Activated CD8-positive, alpha-beta memory T cell treated with anti-CD3 and anti-CD28 coated beads, Interleukin-2, amount 50 U/mL, for 1 hour (primary cell): ENCODE data around the gene PCYT2.

Experiments
- DNase-seq: peaks from one replicate; pipeline ENCODE4 v3.0.0-alpha.2; 2020; ENCODE audit errors: extremely low read depth

PCYT2 gene

GRCh38 chr17:81914103-81914850 is 3.1 kb upstream of the PCYT2 start:
- DNase-seq = no peak

DNA sequence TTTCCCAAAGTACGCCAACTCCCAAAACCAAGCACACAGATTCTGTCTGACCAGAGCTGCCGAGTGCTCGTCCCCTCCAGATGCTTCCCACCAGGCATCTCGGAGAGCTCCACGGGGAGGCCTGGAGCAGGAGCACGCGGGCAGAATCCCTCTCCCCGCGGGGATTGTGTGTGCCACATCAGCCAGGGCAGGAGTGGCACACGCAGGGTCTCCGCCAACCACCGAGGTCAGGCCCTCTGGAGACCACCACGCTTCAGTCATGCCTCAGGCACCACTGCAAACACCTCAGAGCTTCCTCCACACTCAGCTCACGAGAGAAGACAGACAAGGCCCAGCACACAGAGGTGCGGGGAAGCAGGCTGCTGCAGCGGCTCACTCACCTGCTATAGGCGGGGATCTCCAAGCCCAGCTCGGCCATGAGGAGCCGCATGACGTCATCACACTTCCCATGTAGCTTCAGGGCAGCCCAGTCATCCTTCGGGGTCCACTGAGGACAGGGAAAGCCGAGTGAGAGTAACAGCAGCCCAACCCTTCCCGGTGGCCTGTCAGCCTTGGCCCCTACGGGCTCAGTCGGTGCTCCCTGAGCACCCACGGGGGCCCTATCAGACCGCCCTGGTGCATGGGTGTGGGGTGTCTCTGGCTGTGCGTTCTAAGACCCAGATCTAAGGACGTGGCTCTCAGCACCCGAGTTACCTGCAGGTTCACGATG is 2.3 kb upstream of the PCYT2 start:
- DNase-seq = no peak

DNA sequence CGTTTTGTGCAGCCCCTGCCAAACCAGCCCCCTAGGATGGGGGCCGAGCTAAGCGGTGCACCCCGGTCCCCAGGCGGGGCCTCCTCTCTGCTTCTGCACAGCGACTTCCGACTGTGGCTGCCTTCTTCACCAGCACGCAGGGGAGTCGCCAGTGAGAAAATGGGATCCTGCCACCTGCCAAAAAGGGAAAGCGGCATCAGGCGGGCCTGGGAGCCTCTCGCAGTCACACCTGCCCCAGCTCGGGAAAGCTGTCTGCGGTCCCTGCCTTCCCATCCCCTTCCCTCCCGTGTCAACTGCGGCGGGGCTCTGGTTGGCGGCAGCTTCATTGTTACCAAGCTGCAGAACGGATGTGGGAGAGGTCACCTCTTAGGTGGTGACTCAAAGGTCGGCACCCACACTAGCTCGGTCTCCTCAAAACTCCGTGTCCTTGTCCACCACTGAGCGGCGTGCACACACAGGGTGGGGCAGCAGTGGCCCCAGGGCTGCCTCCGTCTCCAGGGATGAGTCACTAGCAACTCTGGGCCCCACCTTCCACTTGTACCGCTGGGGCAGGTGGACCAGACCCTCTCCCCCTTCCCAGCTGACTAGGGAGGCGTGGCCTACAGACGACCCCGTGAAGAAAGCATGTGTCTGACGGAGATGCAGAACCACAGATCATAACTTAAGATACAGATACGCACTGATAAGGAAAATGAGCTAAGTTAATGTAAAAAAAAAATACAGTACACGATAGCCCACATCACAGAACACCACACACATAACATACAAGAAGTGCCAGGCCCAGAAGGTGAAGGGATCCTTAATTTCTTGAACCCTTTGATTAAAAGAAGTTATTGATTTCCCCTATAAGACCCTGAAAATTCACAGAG is 1.5 kb upstream of the PCYT2 start:
- no peak for DNase-seq

DNA sequence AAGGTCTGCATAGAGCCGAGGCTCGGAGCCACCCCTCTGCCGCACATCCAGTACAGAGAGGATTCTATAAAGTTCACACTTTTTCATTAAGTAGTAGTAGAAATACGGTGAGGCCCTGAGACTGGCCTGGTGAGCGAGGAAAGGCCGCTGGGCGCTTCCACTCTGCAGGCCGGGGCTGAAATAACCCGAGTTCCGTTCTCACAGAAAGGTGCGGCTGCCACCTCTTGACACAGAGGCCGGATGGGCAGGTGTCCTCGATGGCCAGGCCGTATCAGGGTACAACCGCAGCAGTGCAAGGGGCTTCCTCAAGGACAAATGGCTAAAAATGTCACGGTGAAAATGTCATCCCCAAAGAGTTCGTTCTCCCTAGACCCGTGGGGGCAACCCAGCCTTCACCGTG is 770 bp upstream of the PCYT2 start:
- DNase-seq = no peak

DNA sequence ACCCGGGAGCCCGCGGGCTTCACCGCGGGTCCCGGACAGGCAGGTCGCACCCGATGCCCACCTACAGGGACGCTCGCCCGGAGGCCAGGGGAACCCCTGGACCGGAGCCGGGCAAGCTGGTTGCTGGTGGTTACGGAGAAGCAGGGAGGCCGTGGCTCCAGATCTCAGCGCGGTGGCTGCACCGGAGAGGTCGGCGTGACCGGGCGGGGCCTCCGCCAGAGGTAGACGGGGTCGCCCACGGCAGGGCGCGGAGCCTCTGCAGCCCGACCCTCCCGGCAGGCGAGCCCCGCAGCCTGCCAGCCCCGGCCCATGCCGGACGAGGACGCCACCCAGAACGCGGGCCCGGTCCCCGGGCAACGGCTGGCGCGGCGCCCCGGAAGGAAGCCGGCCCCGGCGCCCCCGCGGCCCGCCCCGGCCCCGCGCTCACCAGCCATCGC is 341 bp downstream of the PCYT2 start:
- no peak for DNase-seq

- no peak for DNase-seq
Measured at GRCh38 chr17:81909966-81910839, 996 bp downstream of the PCYT2 start.

DNA sequence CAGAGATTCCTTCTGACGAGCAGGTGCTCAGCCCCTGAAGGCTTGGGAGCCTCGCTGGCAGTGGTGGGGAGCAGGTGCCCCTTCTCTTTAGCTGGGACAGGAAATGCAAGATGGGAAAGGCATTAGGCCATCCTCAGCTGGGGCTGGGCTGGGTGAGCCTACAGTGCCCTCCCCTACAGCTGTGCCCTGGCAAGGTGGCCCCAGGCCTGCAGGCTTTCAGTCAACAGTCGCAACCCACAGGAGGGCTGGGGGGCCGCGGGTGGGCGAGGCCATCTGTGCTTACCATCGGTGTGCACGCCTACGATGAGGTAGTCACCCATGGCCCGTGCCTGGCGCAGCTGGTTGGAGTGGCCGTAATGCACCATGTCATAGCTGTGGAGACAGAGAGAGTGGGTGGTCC is 2.0 kb downstream of the PCYT2 start:
- no peak for DNase-seq

- no peak for DNase-seq
Measured at GRCh38 chr17:81908793-81909192, 2.4 kb downstream of the PCYT2 start.

GRCh38 chr17:81907219-81908145 is 3.7 kb downstream of the PCYT2 start:
- DNase-seq = no peak

- no peak for DNase-seq
Measured at GRCh38 chr17:81906476-81907218, 4.6 kb downstream of the PCYT2 start.

- DNase-seq = no peak
Measured at GRCh38 chr17:81905993-81906392, 5.2 kb downstream of the PCYT2 start.

DNA sequence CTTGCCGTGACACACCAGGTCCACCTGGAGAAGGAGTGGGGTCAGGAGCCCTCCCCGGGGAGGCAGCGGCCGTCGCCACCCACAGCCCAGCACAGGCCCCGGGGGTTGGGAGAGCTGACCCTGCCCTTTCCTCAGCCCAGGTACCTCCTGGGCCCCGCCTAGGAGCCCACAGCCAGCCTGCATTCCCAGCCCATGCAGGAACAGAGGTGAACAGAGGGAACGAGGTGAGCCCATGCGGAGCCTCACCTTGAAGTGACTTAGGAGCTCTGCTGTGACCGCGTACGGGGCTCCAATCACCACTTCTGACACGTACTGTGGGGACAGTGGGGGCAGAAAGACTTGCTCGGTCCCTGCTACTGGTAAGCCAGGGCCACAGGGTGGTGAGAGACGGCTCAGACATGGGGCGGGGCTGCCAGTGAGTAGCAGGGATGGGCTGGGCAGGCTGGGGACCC is 5.7 kb downstream of the PCYT2 start:
- DNase-seq = no peak

GRCh38 chr17:81904600-81905423 is 6.4 kb downstream of the PCYT2 start:
- DNase-seq = no peak

- no peak for DNase-seq
Measured at GRCh38 chr17:81903896-81904599, 7.2 kb downstream of the PCYT2 start.

GRCh38 chr17:81903415-81903831 is 7.8 kb downstream of the PCYT2 start:
- DNase-seq = no peak

GRCh38 chr17:81902653-81903414 is 8.4 kb downstream of the PCYT2 start:
- DNase-seq = no peak

DNA sequence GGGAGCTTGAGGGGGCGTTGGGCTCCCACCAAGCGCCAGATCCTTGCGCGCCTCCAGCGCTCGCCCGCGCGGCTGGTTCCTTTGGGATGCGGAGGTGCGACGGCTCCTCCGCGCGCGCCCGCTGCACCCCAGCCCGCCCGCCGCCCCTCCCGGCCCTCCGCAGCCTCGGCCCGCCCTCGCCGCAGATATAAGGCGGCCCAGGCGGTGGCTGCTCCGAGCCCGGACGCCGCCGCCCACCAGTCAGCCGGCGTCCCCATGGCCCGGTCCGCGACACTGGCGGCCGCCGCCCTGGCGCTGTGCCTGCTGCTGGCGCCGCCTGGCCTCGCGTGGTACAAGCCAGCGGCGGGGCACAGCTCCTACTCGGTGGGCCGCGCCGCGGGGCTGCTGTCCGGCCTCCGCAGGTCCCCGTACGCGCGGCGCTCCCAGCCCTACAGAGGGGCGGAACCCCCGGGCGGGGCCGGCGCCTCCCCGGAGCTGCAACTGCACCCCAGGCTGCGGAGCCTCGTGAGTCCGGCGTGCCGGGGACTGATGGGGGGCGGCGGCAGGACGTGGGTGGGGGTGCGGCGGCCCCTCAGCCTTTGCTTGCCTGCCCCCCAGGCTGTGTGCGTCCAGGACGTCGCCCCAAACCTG is 9.1 kb downstream of the PCYT2 start, which contains the start of gene NPB:
Gene NPB (plus strand): TSS at position 216 of the 630 bp plus-strand sequence. CDS start 40 bp downstream, at position 256.
- DNase-seq = no peak
